Dendritic cell treated with granulocyte-macrophage colony-stimulating factor and Interleukin-4, amounts not matched to agents 40 ng/mL and 50 ng/mL, for 4 days (primary cell): Measurements from ENCODE around the gene AFG3L2.

Experiments used
- H3K27ac Mint-ChIP-seq: one replicate; pipeline ENCODE4 v1.8.0; 2022; ENCODE audit warnings: mild to moderate bottlenecking, mixed read lengths
- H3K27me3 Mint-ChIP-seq: one replicate; pipeline ENCODE4 v1.8.0; 2022; ENCODE audit warnings: mild to moderate bottlenecking, mixed read lengths
- H3K36me3 Mint-ChIP-seq: one replicate; pipeline ENCODE4 v1.8.0; 2022; ENCODE audit warnings: low read depth, mixed read lengths
- H3K4me1 Mint-ChIP-seq: one replicate; pipeline ENCODE4 v1.8.0; 2022; ENCODE audit warnings: low read depth, mixed read lengths
- H3K4me3 Mint-ChIP-seq: one replicate; pipeline ENCODE4 v1.8.0; 2022; ENCODE audit warnings: mild to moderate bottlenecking, moderate library complexity, mixed read lengths
- H3K9me3 Mint-ChIP-seq: one replicate; pipeline ENCODE4 v1.8.0; 2022; ENCODE audit warnings: mixed read lengths
- intact Hi-C: fragments of 100-400 bp; cut with micrococcal nuclease; formaldehyde crosslinking; loops from one replicate; pipeline ENCODE4 v1.15.0; 2022

Gene AFG3L2

GRCh38 chr18:12288403-12288755, 88.6 kb downstream of the AFG3L2 start:
- Mint-ChIP-seq H3K9me3 (no peaks in the 10 kb centered on the region), H3K36me3 (no peaks in the 10 kb centered on the region), H3K4me1 (peaks cover 10% of the 10 kb centered on the region), H3K27me3 (peaks cover 57% of the 10 kb centered on the region), H3K4me3 (peak overlapping the region; percentile 74), H3K27ac (no peak overlapping the region)
- intact Hi-C loops = no loop called here

- H3K27me3 Mint-ChIP-seq = peaks cover 61% of the 10 kb centered on the region
Observed at GRCh38 chr18:12287684-12288402, 89.2 kb downstream of the AFG3L2 start.

GRCh38 chr18:12287131-12287681, 89.8 kb downstream of the AFG3L2 start:
- Mint-ChIP-seq H3K4me1 (peaks cover 10% of the 10 kb centered on the region), H3K27me3 (peaks cover 64% of the 10 kb centered on the region), H3K27ac (no peak overlapping the region), H3K36me3 (no peaks in the 10 kb centered on the region), H3K9me3 (no peaks in the 10 kb centered on the region), H3K4me3 (no peak overlapping the region)
- intact Hi-C loops = no loop called here

More at GRCh38 chr18:12287684-12288402, 89.2 kb downstream of the AFG3L2 start:
- Mint-ChIP-seq H3K4me3 (peak overlapping the region; percentile 74), H3K27ac (no peak overlapping the region), H3K9me3 (no peaks in the 10 kb centered on the region), H3K36me3 (no peaks in the 10 kb centered on the region), H3K4me1 (peaks cover 10% of the 10 kb centered on the region)
- intact Hi-C loops = no loop called here

DNA sequence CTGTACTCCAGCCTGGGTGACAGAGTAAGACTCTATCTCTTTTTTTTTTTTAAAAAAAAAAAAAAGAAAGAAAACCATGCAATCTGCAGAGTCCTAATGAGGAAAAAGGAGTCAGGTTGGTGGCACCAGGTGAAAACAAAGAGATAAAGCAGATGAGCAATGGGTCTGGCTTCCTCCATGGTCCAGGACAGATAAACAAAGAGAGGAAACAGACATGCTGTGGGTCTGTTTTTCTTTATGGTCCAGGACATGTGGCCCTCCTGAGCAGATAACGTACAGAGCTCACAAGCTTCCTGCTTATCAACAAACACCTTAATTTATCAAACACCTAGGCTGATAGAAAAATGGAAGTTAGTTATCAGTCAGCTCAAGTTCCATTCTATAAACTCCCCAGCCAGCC, 93.4 kb downstream of the AFG3L2 start:
- Mint-ChIP-seq H3K4me3 (no peak overlapping the region), H3K27me3 (peaks cover 55% of the 10 kb centered on the region), H3K27ac (no peak overlapping the region), H3K9me3 (no peaks in the 10 kb centered on the region), H3K4me1 (peaks cover 10% of the 10 kb centered on the region), H3K36me3 (no peaks in the 10 kb centered on the region)
- intact Hi-C loops = no loop called here

DNA sequence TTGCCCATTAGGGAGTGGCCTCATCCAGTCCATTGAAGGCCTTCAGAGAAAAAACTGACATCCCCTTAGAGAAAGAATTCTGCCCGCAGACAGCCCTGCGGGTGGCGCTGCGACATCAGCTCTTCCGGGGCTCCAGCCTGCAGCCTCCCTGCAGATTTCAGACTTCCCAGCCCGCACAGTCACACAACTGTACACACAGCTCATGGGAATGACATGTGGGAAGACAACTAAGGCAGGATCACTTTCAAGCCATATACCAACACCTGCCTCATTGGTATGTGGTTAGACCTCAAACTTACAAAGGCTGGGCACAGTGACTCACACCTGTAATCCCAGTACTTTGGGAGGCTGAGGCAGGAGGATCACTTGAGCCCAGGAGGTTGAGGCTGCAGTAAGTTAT, 93.8 kb downstream of the AFG3L2 start:
- no peaks in the 10 kb centered on the region for H3K36me3 Mint-ChIP-seq
- no peaks in the 10 kb centered on the region for H3K9me3 Mint-ChIP-seq
- H3K27me3 Mint-ChIP-seq = peaks cover 51% of the 10 kb centered on the region
- H3K4me3 Mint-ChIP-seq = no peak overlapping the region
- intact Hi-C loops = no loop called here
- no peak overlapping the region for H3K27ac Mint-ChIP-seq
- peaks cover 10% of the 10 kb centered on the region for H3K4me1 Mint-ChIP-seq

GRCh38 chr18:12282442-12283039, 94.5 kb downstream of the AFG3L2 start:
- Mint-ChIP-seq H3K9me3 (no peaks in the 10 kb centered on the region), H3K27me3 (peaks cover 44% of the 10 kb centered on the region), H3K27ac (no peak overlapping the region), H3K4me1 (peaks cover 3% of the 10 kb centered on the region), H3K4me3 (no peak overlapping the region), H3K36me3 (no peaks in the 10 kb centered on the region)
- intact Hi-C loops = no loop called here

- intact Hi-C loops = no loop called here
- Mint-ChIP-seq H3K27me3 (peaks cover 40% of the 10 kb centered on the region), H3K4me3 (no peak overlapping the region), H3K27ac (no peak overlapping the region), H3K9me3 (no peaks in the 10 kb centered on the region), H3K36me3 (no peaks in the 10 kb centered on the region), H3K4me1 (no peaks in the 10 kb centered on the region)
Observed at GRCh38 chr18:12281861-12282260, 95.2 kb downstream of the AFG3L2 start.

- H3K36me3 Mint-ChIP-seq = no peaks in the 10 kb centered on the region
- intact Hi-C loops = no loop called here
- no peaks in the 10 kb centered on the region for H3K9me3 Mint-ChIP-seq
- H3K27me3 Mint-ChIP-seq = peaks cover 27% of the 10 kb centered on the region
- H3K4me3 Mint-ChIP-seq = no peak overlapping the region
- no peak overlapping the region for H3K27ac Mint-ChIP-seq
- no peaks in the 10 kb centered on the region for H3K4me1 Mint-ChIP-seq
Observed at GRCh38 chr18:12279781-12280531, 97.1 kb downstream of the AFG3L2 start.
